HCT116 (cell line): Measurements from ENCODE around the gene GRK1. TPM values are rescaled to one million over a fixed set of nuclear protein-coding genes. Genes with fewer than 3 reads are reported as not detected.

Source experiments
- ATAC-seq: fragments of 200-7000 bp; cut with Tn5 transposase; 2 replicates; pipeline ENCODE4 v1.9.1; 2020; ENCODE audit warnings: mild to moderate bottlenecking, moderate library complexity
- BruUV-seq: library from RNA; stranded (reverse); fragments of 400-500 nt; replicated peaks from 2 replicates; lab custom pipeline; 2021; lab: Mats Ljungman, UMichigan
- CTCF ChIA-PET: fragments of 300-600 bp; sonication (Branson Sonifier 250); formaldehyde crosslinking; loops from one replicate; lab custom pipeline; 2021; ENCODE audit warnings: antibody characterized with exemption; lab: Charles Lee
- POLR2A ChIA-PET: fragments of 300-600, 350-600 bp; sonication (Branson Sonifier 250); formaldehyde crosslinking; loops from one replicate; lab custom pipeline; 2021; ENCODE audit warnings: antibody characterized with exemption; lab: Charles Lee
- RAD21 ChIA-PET, 2 experiments: fragments of 300-600 bp; sonication (Branson Sonifier 250); formaldehyde crosslinking; loops; one replicate each; lab custom pipeline; 2023; ENCODE audit warnings: low total read pairs in 2 of 2; ENCODE audit not compliant: uncharacterized antibody in 2 of 2, unreplicated experiment in 2 of 2, low non-redundant PET in 1 of 2; lab: Charles Lee
- DNase-seq: peaks from one replicate; pipeline ENCODE4 v3.0.0-alpha.2; 2010; ENCODE audit warnings: low read depth, low spot score
- H2AFZ ChIP-seq: fragments of 200-600 bp; shearing (Covaris generic), sonication (generic); 2 replicates; pipeline ENCODE4 v1.6.1; 2017; ENCODE audit warnings: low read depth, mixed run types, mixed read lengths, antibody characterized with exemption, low read length; ENCODE audit not compliant: poor library complexity, severe bottlenecking
- H3K27ac ChIP-seq: 2 replicates; pipeline ENCODE4 v1.5.1; 2012; ENCODE audit warnings: low read depth, low read length
- H3K27me3 ChIP-seq: fragments of 200-600 bp; sonication (generic); 2 replicates; pipeline ENCODE4 v1.6.1; 2016; ENCODE audit warnings: mixed run types, low read length, mixed read lengths; ENCODE audit not compliant: insufficient read depth
- H3K36me3 ChIP-seq, 2 experiments: fragments of 200-500 bp in 1 of 2; fragments of 200-600 bp in 1 of 2; sonication (Bioruptor generic) in 1 of 2; sonication (generic) in 1 of 2; 2 replicates each; pipeline versions ENCODE4 v1.5.1 to v1.6.1; 2014 to 2016; ENCODE audit warnings: low read length in 2 of 2, inconsistent platforms in 1 of 2, mixed read lengths in 1 of 2, mixed run types in 1 of 2; ENCODE audit not compliant: insufficient read depth in 2 of 2, control insufficient read depth in 1 of 2
- H3K4me1 ChIP-seq, 2 experiments: fragments of 200-600 bp in 1 of 2; sonication (generic) in 1 of 2; 2 replicates each; pipeline versions ENCODE4 v1.5.1 to v1.6.1; 2012 to 2017; ENCODE audit warnings: low read length in 2 of 2, inconsistent platforms in 1 of 2, mild to moderate bottlenecking in 1 of 2, mixed read lengths in 1 of 2, mixed run types in 1 of 2, moderate library complexity in 1 of 2; ENCODE audit not compliant: insufficient read depth in 2 of 2, control insufficient read depth in 1 of 2
- H3K4me2 ChIP-seq: fragments of 200-600 bp; sonication (generic); 2 replicates; pipeline ENCODE4 v1.6.1; 2017; ENCODE audit warnings: mixed run types, low read length, mixed read lengths
- H3K4me3 ChIP-seq, 2 experiments: fragments of 200-600 bp in 1 of 2; sonication (generic) in 1 of 2; replicated peaks in 1 of 2; 2 replicates each; pipeline ENCODE4 v1.5.1; 2011 to 2016; ENCODE audit warnings: low read length in 2 of 2, control low read depth in 1 of 2, low read depth in 1 of 2, mild to moderate bottlenecking in 1 of 2, mixed read lengths in 1 of 2, mixed run types in 1 of 2
- H3K79me2 ChIP-seq: fragments of 200-600 bp; sonication (generic); 2 replicates; pipeline ENCODE4 v1.6.1; 2017; ENCODE audit warnings: mild to moderate bottlenecking, mixed run types, low read length, moderate library complexity, mixed read lengths; ENCODE audit not compliant: insufficient read depth
- H3K9ac ChIP-seq: fragments of 200-600 bp; sonication (generic); 2 replicates; pipeline ENCODE4 v1.6.1; 2016; ENCODE audit warnings: low read length, mixed read lengths
- H3K9me2 ChIP-seq: fragments of 200-600 bp; sonication (generic), shearing (Covaris generic); 2 replicates; pipeline ENCODE4 v1.6.1; 2017; ENCODE audit warnings: mixed run types, mild to moderate bottlenecking, moderate library complexity; ENCODE audit not compliant: insufficient read depth
- H3K9me3 ChIP-seq, 2 experiments: fragments of 200-500 bp in 1 of 2; fragments of 200-600 bp in 1 of 2; sonication (Bioruptor generic) in 1 of 2; sonication (generic) in 1 of 2; 2 replicates each; pipeline ENCODE4 v1.6.1; 2014 to 2017; ENCODE audit warnings: low read length in 2 of 2, mixed read lengths in 2 of 2, inconsistent platforms in 1 of 2, low read depth in 1 of 2, mild to moderate bottlenecking in 1 of 2, mixed run types in 1 of 2, moderate library complexity in 1 of 2; ENCODE audit not compliant: control insufficient read depth in 1 of 2, insufficient read depth in 1 of 2
- H4K20me1 ChIP-seq: fragments of 200-600 bp; sonication (generic), shearing (Covaris generic); 2 replicates; pipeline ENCODE4 v1.6.1; 2017; ENCODE audit warnings: mixed run types, mild to moderate bottlenecking, moderate library complexity; ENCODE audit not compliant: insufficient read depth
- CBX3 ChIP-seq: IDR thresholded peaks from 2 replicates; pipeline ENCODE4 v1.6.1; 2012; ENCODE audit warnings: low read depth
- CEBPB ChIP-seq: IDR thresholded peaks from 2 replicates; pipeline ENCODE4 v1.6.1; 2012; ENCODE audit warnings: low read depth
- EGR1 ChIP-seq: IDR thresholded peaks from 2 replicates; pipeline ENCODE4 v1.6.1; 2012; ENCODE audit warnings: low read depth
- EZH2 ChIP-seq: fragments of 200-600 bp; sonication (generic); IDR thresholded peaks from 2 replicates; pipeline ENCODE4 v1.6.1; 2017; ENCODE audit warnings: antibody characterized with exemption, mixed run types
- EZH2phosphoT487 ChIP-seq: fragments of 200-600 bp; IDR thresholded peaks from 2 replicates; pipeline ENCODE4 v1.6.1; 2018; ENCODE audit warnings: antibody characterized with exemption, borderline replicate concordance
- JUND ChIP-seq: IDR thresholded peaks from 2 replicates; pipeline ENCODE4 v1.6.1; 2012
- POLR2A ChIP-seq: IDR thresholded peaks from 2 replicates; pipeline ENCODE4 v1.7.0; 2011; ENCODE audit warnings: borderline replicate concordance; ENCODE audit not compliant: insufficient read depth, insufficient read length; ENCODE audit errors: extremely low read depth
- POLR2AphosphoS5 ChIP-seq: IDR thresholded peaks from 2 replicates; pipeline ENCODE4 v1.6.1; 2011; ENCODE audit warnings: mild to moderate bottlenecking, low read depth, low read length, moderate library complexity
- RAD21 ChIP-seq: IDR thresholded peaks from 2 replicates; pipeline ENCODE4 v1.6.1; 2012; ENCODE audit warnings: low read depth, mild to moderate bottlenecking
- SRF ChIP-seq: IDR thresholded peaks from 2 replicates; pipeline ENCODE4 v1.6.1; 2012; ENCODE audit warnings: low read depth
- TCF7L2 ChIP-seq: IDR thresholded peaks from 2 replicates; pipeline ENCODE4 v1.7.0; 2011; ENCODE audit warnings: borderline replicate concordance, inconsistent platforms; ENCODE audit not compliant: insufficient read depth, insufficient read length; ENCODE audit errors: extremely low read depth
- YY1 ChIP-seq: IDR thresholded peaks from 2 replicates; pipeline ENCODE4 v1.6.1; 2011; ENCODE audit warnings: low read length, low read depth, moderate library complexity, mild to moderate bottlenecking; ENCODE audit not compliant: insufficient replicate concordance; ENCODE audit errors: extremely low read depth
- ZFX ChIP-seq: fragments of 450-650 bp; IDR thresholded peaks from 2 replicates; pipeline ENCODE4 v1.6.1; 2017
- intact Hi-C: fragments of 100-400 bp; cut with micrococcal nuclease; formaldehyde crosslinking; loops from 2 replicates; pipeline ENCODE4 v1.10.0; 2022
- total RNA-seq: library from RNA; stranded (reverse); gene quantifications from one replicate; pipeline ENCODE4 v1.2.1, GENCODE V29; 2021; ENCODE audit not compliant: unreplicated experiment
- TF ChIP-seq, protein P1 (sequence below), 3 experiments: fragments of 200-600 bp in 1 of 3; sonication (generic) in 1 of 3; IDR thresholded peaks in 2 of 3; conservative IDR thresholded peaks in 1 of 3; 2 replicates each; pipeline ENCODE4 v1.5.1; 2012 to 2017; ENCODE audit warnings: low read depth in 2 of 3, low read length in 2 of 3, antibody characterized with exemption in 1 of 3, borderline replicate concordance in 1 of 3, control low read depth in 1 of 3, mild to moderate bottlenecking in 1 of 3, mixed read lengths in 1 of 3, mixed run types in 1 of 3, moderate library complexity in 1 of 3; ENCODE audit not compliant: insufficient read depth in 1 of 3
- TF ChIP-seq, protein P2 (sequence below): IDR thresholded peaks from 2 replicates; pipeline ENCODE4 v1.6.1; 2012; ENCODE audit warnings: low read depth
- TF ChIP-seq, protein P3 (sequence below): IDR thresholded peaks from 2 replicates; pipeline ENCODE4 v1.6.1; 2012

The GRK1 gene
- total RNA-seq, 1 experiment from 2014 or later = not detected

DNA sequence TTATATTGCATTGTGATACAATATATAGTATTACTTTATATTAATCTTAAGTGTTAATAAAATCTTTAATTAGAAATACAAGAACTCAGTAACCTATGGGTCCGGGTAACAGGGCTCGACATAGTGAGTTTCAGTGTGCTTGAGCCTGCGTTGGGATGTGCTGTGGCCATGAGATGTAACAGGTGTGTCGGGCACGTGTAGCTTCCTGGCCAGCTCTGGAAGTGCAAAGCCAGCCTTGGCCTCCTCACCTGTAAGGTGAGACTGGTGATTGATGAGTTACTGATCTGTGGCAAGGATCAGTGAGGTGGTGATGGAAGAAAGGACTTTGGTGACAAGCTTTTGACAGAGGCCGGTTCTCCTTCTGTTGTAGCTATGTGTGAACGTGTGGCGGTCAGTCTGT lies 28.2 kb upstream of the GRK1 start:
- CTCF ChIA-PET = no interaction called here
- H3K4me1 ChIP-seq = no peaks in the 10 kb centered on the region
- no peaks in the 10 kb centered on the region for H4K20me1 ChIP-seq
- H3K9me3 ChIP-seq = no peaks in the 10 kb centered on the region
- no TSS peak for BruUV-seq
- H3K4me2 ChIP-seq = no peak overlapping the region
- DNase-seq (no peak), ATAC-seq (no peak)
- no peaks in the 10 kb centered on the region for H3K27me3 ChIP-seq
- H3K4me3 ChIP-seq = no peak overlapping the region
- H3K9ac ChIP-seq = no peak overlapping the region
- no peak overlapping the region for H3K27ac ChIP-seq
- intact Hi-C loops = no loop called here
- H3K36me3 ChIP-seq = peaks cover 35 to 63% of the 10 kb centered on the region in 2 experiments; a peak in 3 of 4 replicates
- TF ChIP-seq EZH2 = no peak
- RAD21 ChIA-PET = no interaction called here
- no peak overlapping the region for H2AFZ ChIP-seq
- H3K79me2 ChIP-seq = peaks cover 9% of the 10 kb centered on the region; the same call in 1 of the 2 replicates
- POLR2A ChIA-PET = no interaction called here
- no peaks in the 10 kb centered on the region for H3K9me2 ChIP-seq

DNA sequence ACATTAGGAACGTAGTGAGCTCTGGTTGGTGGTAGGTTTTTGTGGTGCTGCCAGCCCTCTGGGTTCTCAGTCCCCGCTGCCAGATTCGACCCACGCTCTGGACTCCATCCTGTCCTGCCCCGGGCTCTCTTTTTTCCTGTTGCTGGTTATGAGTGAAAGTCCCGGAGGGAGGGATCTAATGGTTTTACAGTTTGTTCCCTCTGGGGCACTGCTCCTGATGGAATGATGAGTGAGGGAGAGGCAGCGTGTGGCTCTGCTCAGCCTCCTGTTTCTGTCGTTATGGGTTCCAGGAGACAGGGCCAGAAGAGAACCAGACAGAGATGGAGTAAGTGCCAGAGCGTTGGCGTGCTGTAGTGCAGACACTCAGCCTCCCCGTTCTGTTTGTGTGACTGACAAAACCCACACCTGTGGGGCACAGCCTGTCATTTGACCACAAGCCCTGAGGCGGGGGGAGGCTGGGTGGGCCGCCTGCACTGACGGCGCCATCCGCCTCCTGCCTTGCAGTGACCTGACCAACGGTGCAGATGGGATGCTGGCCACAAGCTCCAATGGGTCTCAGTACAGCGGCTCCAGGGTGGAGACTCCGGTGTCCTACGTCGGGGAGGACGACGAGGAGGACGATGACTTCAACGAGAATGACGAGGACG lies 27.3 kb upstream of the GRK1 start:
- no peaks in the 10 kb centered on the region for H3K27me3 ChIP-seq
- peaks cover 29 to 54% of the 10 kb centered on the region in 2 experiments; a peak in 3 of 4 replicates for H3K36me3 ChIP-seq
- TF ChIP-seq CEBPB = no peak
- TF ChIP-seq JUND = no peak
- no peak for TF ChIP-seq EGR1
- TF ChIP-seq, protein P1, sequence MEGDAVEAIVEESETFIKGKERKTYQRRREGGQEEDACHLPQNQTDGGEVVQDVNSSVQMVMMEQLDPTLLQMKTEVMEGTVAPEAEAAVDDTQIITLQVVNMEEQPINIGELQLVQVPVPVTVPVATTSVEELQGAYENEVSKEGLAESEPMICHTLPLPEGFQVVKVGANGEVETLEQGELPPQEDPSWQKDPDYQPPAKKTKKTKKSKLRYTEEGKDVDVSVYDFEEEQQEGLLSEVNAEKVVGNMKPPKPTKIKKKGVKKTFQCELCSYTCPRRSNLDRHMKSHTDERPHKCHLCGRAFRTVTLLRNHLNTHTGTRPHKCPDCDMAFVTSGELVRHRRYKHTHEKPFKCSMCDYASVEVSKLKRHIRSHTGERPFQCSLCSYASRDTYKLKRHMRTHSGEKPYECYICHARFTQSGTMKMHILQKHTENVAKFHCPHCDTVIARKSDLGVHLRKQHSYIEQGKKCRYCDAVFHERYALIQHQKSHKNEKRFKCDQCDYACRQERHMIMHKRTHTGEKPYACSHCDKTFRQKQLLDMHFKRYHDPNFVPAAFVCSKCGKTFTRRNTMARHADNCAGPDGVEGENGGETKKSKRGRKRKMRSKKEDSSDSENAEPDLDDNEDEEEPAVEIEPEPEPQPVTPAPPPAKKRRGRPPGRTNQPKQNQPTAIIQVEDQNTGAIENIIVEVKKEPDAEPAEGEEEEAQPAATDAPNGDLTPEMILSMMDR (IDR thresholded peaks at IDR 0.05 in 2 of 3, conservative IDR thresholded peaks at IDR 0.05 in 1 of 3; ENCODE audit: borderline replicate concordance in 1 of 3, insufficient read depth in 1 of 3, low read depth in 2 of 3, low read length in 2 of 3) = no peak
- TF ChIP-seq, protein P2, sequence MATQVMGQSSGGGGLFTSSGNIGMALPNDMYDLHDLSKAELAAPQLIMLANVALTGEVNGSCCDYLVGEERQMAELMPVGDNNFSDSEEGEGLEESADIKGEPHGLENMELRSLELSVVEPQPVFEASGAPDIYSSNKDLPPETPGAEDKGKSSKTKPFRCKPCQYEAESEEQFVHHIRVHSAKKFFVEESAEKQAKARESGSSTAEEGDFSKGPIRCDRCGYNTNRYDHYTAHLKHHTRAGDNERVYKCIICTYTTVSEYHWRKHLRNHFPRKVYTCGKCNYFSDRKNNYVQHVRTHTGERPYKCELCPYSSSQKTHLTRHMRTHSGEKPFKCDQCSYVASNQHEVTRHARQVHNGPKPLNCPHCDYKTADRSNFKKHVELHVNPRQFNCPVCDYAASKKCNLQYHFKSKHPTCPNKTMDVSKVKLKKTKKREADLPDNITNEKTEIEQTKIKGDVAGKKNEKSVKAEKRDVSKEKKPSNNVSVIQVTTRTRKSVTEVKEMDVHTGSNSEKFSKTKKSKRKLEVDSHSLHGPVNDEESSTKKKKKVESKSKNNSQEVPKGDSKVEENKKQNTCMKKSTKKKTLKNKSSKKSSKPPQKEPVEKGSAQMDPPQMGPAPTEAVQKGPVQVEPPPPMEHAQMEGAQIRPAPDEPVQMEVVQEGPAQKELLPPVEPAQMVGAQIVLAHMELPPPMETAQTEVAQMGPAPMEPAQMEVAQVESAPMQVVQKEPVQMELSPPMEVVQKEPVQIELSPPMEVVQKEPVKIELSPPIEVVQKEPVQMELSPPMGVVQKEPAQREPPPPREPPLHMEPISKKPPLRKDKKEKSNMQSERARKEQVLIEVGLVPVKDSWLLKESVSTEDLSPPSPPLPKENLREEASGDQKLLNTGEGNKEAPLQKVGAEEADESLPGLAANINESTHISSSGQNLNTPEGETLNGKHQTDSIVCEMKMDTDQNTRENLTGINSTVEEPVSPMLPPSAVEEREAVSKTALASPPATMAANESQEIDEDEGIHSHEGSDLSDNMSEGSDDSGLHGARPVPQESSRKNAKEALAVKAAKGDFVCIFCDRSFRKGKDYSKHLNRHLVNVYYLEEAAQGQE = no peak
- no peak for TF ChIP-seq EZH2
- TF ChIP-seq TCF7L2 = no peak
- no peak for TF ChIP-seq CBX3
- TF ChIP-seq POLR2AphosphoS5 = no peak
- no peak for TF ChIP-seq ZFX
- no peak for TF ChIP-seq EZH2phosphoT487
- TF ChIP-seq POLR2A = no peak
- no peak for TF ChIP-seq RAD21
- TF ChIP-seq SRF = no peak
- no peak for TF ChIP-seq YY1
- TF ChIP-seq, protein P3, sequence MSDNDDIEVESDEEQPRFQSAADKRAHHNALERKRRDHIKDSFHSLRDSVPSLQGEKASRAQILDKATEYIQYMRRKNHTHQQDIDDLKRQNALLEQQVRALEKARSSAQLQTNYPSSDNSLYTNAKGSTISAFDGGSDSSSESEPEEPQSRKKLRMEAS = no peak
- H3K9me3 ChIP-seq = no peaks in the 10 kb centered on the region
- no peak overlapping the region for H2AFZ ChIP-seq
- ATAC-seq = no peak
- H3K9ac ChIP-seq = no peak overlapping the region
- no peak overlapping the region for H3K4me2 ChIP-seq
- no peak overlapping the region for H3K27ac ChIP-seq
- RAD21 ChIA-PET = no interaction called here
- CTCF ChIA-PET = no interaction called here
- intact Hi-C loops = no loop called here
- H4K20me1 ChIP-seq = no peaks in the 10 kb centered on the region
- DNase-seq = no peak
- H3K4me3 ChIP-seq = no peak overlapping the region
- H3K79me2 ChIP-seq = peaks cover 6% of the 10 kb centered on the region; the same call in 1 of the 2 replicates
- BruUV-seq = no TSS peak
- POLR2A ChIA-PET = no interaction called here
- no peaks in the 10 kb centered on the region for H3K9me2 ChIP-seq
- no peaks in the 10 kb centered on the region for H3K4me1 ChIP-seq
